Body of pancreas (tissue), 4 donors: ENCODE data around the gene PLCB3.

Experiments used
- POLR2A ChIP-seq, 3 donors: fragments of 450-650 bp; IDR thresholded peaks; one replicate each; pipeline ENCODE4 v1.6.1; 2016; ENCODE audit warnings: antibody characterized with exemption in 3 of 3, mild to moderate bottlenecking in 2 of 3
- TF ChIP-seq, protein P1 (sequence below), 7 experiments: fragments of 450-650 bp in 4 of 7; fragments of 200-600 bp in 3 of 7; sonication (generic) in 3 of 7; IDR thresholded peaks; one replicate each; pipeline ENCODE4 v1.5.1; 2016 to 2019; ENCODE audit warnings: antibody characterized with exemption in 7 of 7

DNA sequence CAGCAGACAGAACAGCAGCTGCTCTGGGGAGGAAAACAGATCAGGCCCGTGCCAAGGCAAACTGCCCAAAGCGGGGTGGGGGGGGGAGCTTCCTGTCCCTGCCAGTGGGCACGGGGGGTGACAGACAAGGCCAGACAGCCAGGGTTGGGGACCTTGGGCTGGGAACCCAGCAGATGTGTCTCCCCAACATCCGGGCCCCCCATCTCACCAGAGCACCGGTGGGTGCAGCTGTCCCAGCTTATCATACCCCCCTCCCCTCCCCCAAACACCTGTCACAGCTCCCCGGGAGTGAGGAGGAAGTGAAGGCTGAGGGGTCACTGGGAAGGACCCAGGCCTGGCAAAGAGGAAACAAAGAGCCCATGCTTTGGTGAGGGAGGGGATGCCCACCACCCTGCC is 5.9 kb upstream of the PLCB3 start:
- TF ChIP-seq, protein P1, sequence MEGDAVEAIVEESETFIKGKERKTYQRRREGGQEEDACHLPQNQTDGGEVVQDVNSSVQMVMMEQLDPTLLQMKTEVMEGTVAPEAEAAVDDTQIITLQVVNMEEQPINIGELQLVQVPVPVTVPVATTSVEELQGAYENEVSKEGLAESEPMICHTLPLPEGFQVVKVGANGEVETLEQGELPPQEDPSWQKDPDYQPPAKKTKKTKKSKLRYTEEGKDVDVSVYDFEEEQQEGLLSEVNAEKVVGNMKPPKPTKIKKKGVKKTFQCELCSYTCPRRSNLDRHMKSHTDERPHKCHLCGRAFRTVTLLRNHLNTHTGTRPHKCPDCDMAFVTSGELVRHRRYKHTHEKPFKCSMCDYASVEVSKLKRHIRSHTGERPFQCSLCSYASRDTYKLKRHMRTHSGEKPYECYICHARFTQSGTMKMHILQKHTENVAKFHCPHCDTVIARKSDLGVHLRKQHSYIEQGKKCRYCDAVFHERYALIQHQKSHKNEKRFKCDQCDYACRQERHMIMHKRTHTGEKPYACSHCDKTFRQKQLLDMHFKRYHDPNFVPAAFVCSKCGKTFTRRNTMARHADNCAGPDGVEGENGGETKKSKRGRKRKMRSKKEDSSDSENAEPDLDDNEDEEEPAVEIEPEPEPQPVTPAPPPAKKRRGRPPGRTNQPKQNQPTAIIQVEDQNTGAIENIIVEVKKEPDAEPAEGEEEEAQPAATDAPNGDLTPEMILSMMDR (IDR thresholded peaks at IDR 0.05): no peak
- no peak for TF ChIP-seq POLR2A (IDR thresholded peaks at IDR 0.05)
